Endothelial cell of umbilical vein (primary cell): Measurements from ENCODE around the gene ASB1. TPM values are rescaled to one million over a fixed set of nuclear protein-coding genes. Genes with fewer than 3 reads are reported as not detected.

Experiments used
- BruUV-seq: library from RNA; stranded (reverse); fragments of 400-500 nt; replicated peaks from 2 replicates; lab custom pipeline; 2021; lab: Mats Ljungman, UMichigan
- CTCF ChIA-PET: fragments of 300-600, 350-600 bp; sonication (Branson Sonifier 250); formaldehyde crosslinking; loops from one replicate; lab custom pipeline; 2021; ENCODE audit warnings: antibody characterized with exemption, inconsistent platforms; lab: Charles Lee
- POLR2A ChIA-PET: fragments of 300-600, 350-600 bp; sonication (Branson Sonifier 250); formaldehyde crosslinking; loops from one replicate; lab custom pipeline; 2021; ENCODE audit warnings: antibody characterized with exemption, inconsistent platforms; lab: Charles Lee
- DNase-seq: peaks from one replicate; pipeline ENCODE4 v3.0.0-alpha.2; 2011; ENCODE audit warnings: low read depth, low spot score
- FAIRE-seq: peaks from 2 replicates; lab custom pipeline; 2011; peaks lifted over from hg19 to GRCh38; lab: Jason Lieb, UNC
- H2AFZ ChIP-seq: 2 replicates; pipeline ENCODE4 v1.6.0; 2012; ENCODE audit warnings: low read depth, low read length, control low read depth, inconsistent platforms
- H3K27ac ChIP-seq: 2 replicates; pipeline ENCODE4 v1.5.1; 2011; ENCODE audit warnings: low read depth, mild to moderate bottlenecking, control low read depth, low read length, moderate library complexity; ENCODE audit not compliant: insufficient read depth
- H3K27me3 ChIP-seq, 2 experiments: 2 replicates each; pipeline versions ENCODE4 v1.6.0 to v1.6.1; 2011; ENCODE audit warnings: low read length in 2 of 2, mixed read lengths in 1 of 2; ENCODE audit not compliant: control insufficient read depth in 2 of 2, insufficient read depth in 2 of 2
- H3K36me3 ChIP-seq, 2 experiments: 2 replicates in 1 of 2; 3 replicates in 1 of 2; pipeline ENCODE4 v1.5.1; 2011; ENCODE audit warnings: low read length in 2 of 2, mild to moderate bottlenecking in 1 of 2, moderate library complexity in 1 of 2; ENCODE audit not compliant: control insufficient read depth in 2 of 2, insufficient read depth in 2 of 2; ENCODE audit errors: extremely low read depth in 1 of 2
- H3K4me1 ChIP-seq: 3 replicates; pipeline ENCODE4 v1.5.1; 2011; ENCODE audit warnings: mild to moderate bottlenecking, low read length; ENCODE audit not compliant: control insufficient read depth, insufficient read depth; ENCODE audit errors: extremely low read depth
- H3K4me2 ChIP-seq: 2 replicates; pipeline ENCODE4 v1.6.1; 2011; ENCODE audit warnings: low read length, control low read depth, mixed read lengths; ENCODE audit not compliant: insufficient read depth
- H3K4me3 ChIP-seq, 3 experiments: fragments of 200-600 bp in 1 of 3; sonication (generic), shearing (Covaris generic) in 1 of 3; replicated peaks in 1 of 3; 2 replicates each; pipeline ENCODE4 v1.5.1; 2011 to 2016; ENCODE audit warnings: control low read depth in 3 of 3, low read length in 3 of 3, mild to moderate bottlenecking in 2 of 3, inconsistent platforms in 1 of 3, low read depth in 1 of 3, moderate library complexity in 1 of 3; ENCODE audit not compliant: insufficient read depth in 1 of 3
- H3K79me2 ChIP-seq: 2 replicates; pipeline ENCODE4 v1.6.0; 2012; ENCODE audit warnings: low read length, inconsistent platforms; ENCODE audit not compliant: control insufficient read depth, insufficient read depth
- H3K9ac ChIP-seq: replicated peaks from 2 replicates; pipeline ENCODE3; 2011; ENCODE audit warnings: low read length, control low read depth; ENCODE audit not compliant: insufficient read depth; ENCODE audit errors: extremely low read depth
- H3K9me1 ChIP-seq: replicated peaks from 3 replicates; pipeline ENCODE4 v1.6.0; 2011; ENCODE audit warnings: mild to moderate bottlenecking, low read length; ENCODE audit not compliant: control insufficient read depth, insufficient read depth; ENCODE audit errors: extremely low read depth
- H3K9me3 ChIP-seq: replicated peaks from 2 replicates; pipeline ENCODE4 v1.5.1; 2012; ENCODE audit warnings: low read length, inconsistent platforms; ENCODE audit not compliant: control insufficient read depth, insufficient read depth
- H4K20me1 ChIP-seq: replicated peaks from 2 replicates; pipeline ENCODE3; 2011; ENCODE audit warnings: mild to moderate bottlenecking, low read length; ENCODE audit not compliant: control insufficient read depth, insufficient read depth; ENCODE audit errors: extremely low read depth
- CTCF ChIP-seq, 2 donors: IDR thresholded peaks; 1 replicate in 1 of 2; 2 replicates in 1 of 2; pipeline ENCODE4 v1.5.1; 2011; ENCODE audit warnings: low read length in 2 of 2, mild to moderate bottlenecking in 2 of 2, moderate library complexity in 2 of 2, control low read depth in 1 of 2, inconsistent platforms in 1 of 2, low read depth in 1 of 2; ENCODE audit not compliant: insufficient read depth in 1 of 2; ENCODE audit errors: extremely low read depth in 1 of 2
- EZH2 ChIP-seq: IDR thresholded peaks from 2 replicates; pipeline ENCODE4 v1.6.1; 2012; ENCODE audit warnings: borderline replicate concordance, low read depth, mild to moderate bottlenecking, moderate library complexity, low read length, inconsistent platforms; ENCODE audit not compliant: severe bottlenecking
- FOS ChIP-seq: IDR thresholded peaks from 2 replicates; pipeline ENCODE4 v1.6.1; 2011; ENCODE audit warnings: mild to moderate bottlenecking, low read length, moderate library complexity, borderline replicate concordance; ENCODE audit not compliant: insufficient read depth
- GATA2 ChIP-seq: IDR thresholded peaks from 2 replicates; pipeline ENCODE4 v1.7.0; 2011; ENCODE audit warnings: low read depth, mild to moderate bottlenecking, moderate library complexity, mixed read lengths, low read length; ENCODE audit not compliant: insufficient read length, insufficient read depth
- JUN ChIP-seq: IDR thresholded peaks from 2 replicates; pipeline ENCODE4 v1.6.1; 2011; ENCODE audit warnings: borderline replicate concordance, low read depth; ENCODE audit not compliant: insufficient read length, insufficient read depth
- MAX ChIP-seq: IDR thresholded peaks from 2 replicates; pipeline ENCODE4 v1.6.1; 2011; ENCODE audit not compliant: insufficient read depth, insufficient read length
- MYC ChIP-seq: IDR thresholded peaks from one replicate; pipeline ENCODE4 v1.6.1; 2011; ENCODE audit warnings: mild to moderate bottlenecking, low read depth, low read length
- POLR2A ChIP-seq: IDR thresholded peaks from 2 replicates; pipeline ENCODE4 v1.6.1; 2012; ENCODE audit warnings: low read depth, mild to moderate bottlenecking, control low read depth, low read length
- POLR2AphosphoS5 ChIP-seq: IDR thresholded peaks from 2 replicates; pipeline ENCODE4 v1.6.1; 2012; ENCODE audit warnings: low read depth, mild to moderate bottlenecking, control low read depth, low read length, moderate library complexity; ENCODE audit not compliant: insufficient read depth
- dilution Hi-C: fragments of 300-500 bp; cut with MboI; formaldehyde crosslinking; loops from one replicate; pipeline ENCODE4 v1.15.0; 2019; ENCODE audit warnings: low sequenced_read_pairs; ENCODE audit not compliant: extremely low pct_ligation_motif_present
- intact Hi-C: fragments of 100-400 bp; cut with micrococcal nuclease; formaldehyde crosslinking; loops from one replicate; pipeline ENCODE4 v1.10.0; 2022
- polyA plus RNA-seq, 4 experiments: library from polyadenylated mRNA; depleted of rRNA in 3 of 4; stranded (reverse) in 3 of 4; unstranded in 1 of 4; fragments of >200 nt; gene quantifications; 2 replicates each; pipeline versions ENCODE4 v1.2.1 to v1.2.3, GENCODE V29; 2011 to 2012; ENCODE audit warnings: missing spikeins in 1 of 4
- total RNA-seq: library from RNA; stranded (reverse); gene quantifications from 2 replicates; pipeline ENCODE4 v1.2.3, GENCODE V29; 2021

Gene ASB1
- total and polyA plus RNA-seq, 2 donors (not counting 3 experiments of a cell fraction or from before 2014, with no cell fraction given): 12.3 to 16.2 TPM

- no peaks in the 10 kb centered on the region for H3K36me3 ChIP-seq
- H3K9me3 ChIP-seq: no peaks in the 10 kb centered on the region
- H3K4me2 ChIP-seq: no peak overlapping the region
- CTCF ChIA-PET: interaction anchor here (0.7 to 1.4 kb wide), 3 partner anchors 15 to 394 kb away, joined by 3 read pairs; no protein-coding TSS in a partner anchor
- FAIRE-seq: no peak
- dilution Hi-C loops (no loop called here), intact Hi-C loops (no loop called here)
- no peaks in the 10 kb centered on the region for H3K9me1 ChIP-seq
- H3K4me3 ChIP-seq: no peak overlapping the region
- no peak overlapping the region for H3K27ac ChIP-seq
- no peaks in the 10 kb centered on the region for H3K4me1 ChIP-seq
- H3K9ac ChIP-seq: no peak overlapping the region
- DNase-seq: no peak
- H4K20me1 ChIP-seq: no peaks in the 10 kb centered on the region
- BruUV-seq: no TSS peak
- H3K27me3 ChIP-seq: no peaks in the 10 kb centered on the region
- no peaks in the 10 kb centered on the region for H3K79me2 ChIP-seq
- no peak for TF ChIP-seq JUN
- no peak for TF ChIP-seq EZH2
- no peak for TF ChIP-seq GATA2
- TF ChIP-seq CTCF (IDR thresholded peaks at IDR 0.05; ENCODE audit: extremely low read depth in 1 of 2, insufficient read depth in 1 of 2, low read depth in 1 of 2, low read length in 2 of 2): no peak
- no peak for TF ChIP-seq POLR2A
- no peak for TF ChIP-seq POLR2AphosphoS5
- no peak for TF ChIP-seq MYC
- TF ChIP-seq MAX: no peak
- TF ChIP-seq FOS: no peak
- POLR2A ChIA-PET: no interaction called here
- H2AFZ ChIP-seq: no peak overlapping the region
These were observed 35.6 kb upstream of the ASB1 start for GRCh38 chr2:238391042-238391689.
